Upper lobe of left lung (tissue), 6 donors: ENCODE measurements around the gene EEF2K. TPM values are rescaled to one million over a fixed set of nuclear protein-coding genes. Genes with fewer than 3 reads are reported as not detected.
"Not testable (repeated sequence)": the region's sequence is repeated elsewhere in the genome, so short reads cannot be mapped to it uniquely, and the experiment has no call there.

ENCODE experiments used
- ATAC-seq, 2 donors: fragments of 200-7000 bp; cut with Tn5 transposase; one replicate each; pipeline ENCODE4 v1.9.1; 2022; ENCODE audit warnings: mild to moderate bottlenecking in 2 of 2, moderate library complexity in 2 of 2; ENCODE audit not compliant: low FRiP score in 2 of 2
- DNase-seq, 2 donors: peaks; one replicate each; pipeline ENCODE4 v3.0.0-alpha.2; 2019 to 2020
- H3K27ac ChIP-seq, 4 donors: fragments of 200-600 bp; sonication (generic); one replicate each; pipeline ENCODE4 v1.5.1; 2016 to 2019
- H3K27me3 ChIP-seq, 4 donors: fragments of 200-600 bp; sonication (generic); one replicate each; pipeline ENCODE4 v1.5.1; 2017 to 2019
- H3K36me3 ChIP-seq, 4 donors: fragments of 200-600 bp; sonication (generic); one replicate each; pipeline ENCODE4 v1.5.1; 2016 to 2019
- H3K4me1 ChIP-seq, 4 donors: fragments of 200-600 bp; sonication (generic); one replicate each; pipeline ENCODE4 v1.5.1; 2018 to 2019
- H3K4me3 ChIP-seq, 4 donors: fragments of 200-600 bp; sonication (generic); one replicate each; pipeline ENCODE4 v1.5.1; 2017 to 2019; ENCODE audit warnings: mild to moderate bottlenecking in 2 of 4, moderate library complexity in 1 of 4
- H3K9me3 ChIP-seq, 4 donors: fragments of 200-600 bp; sonication (generic); one replicate each; pipeline ENCODE4 v1.5.1; 2018 to 2019
- CTCF ChIP-seq, 6 experiments: fragments of 450-650 bp in 4 of 6; fragments of 200-600 bp in 2 of 6; sonication (generic) in 2 of 6; IDR thresholded peaks; one replicate each; pipeline ENCODE4 v1.5.1; 2016 to 2019; ENCODE audit warnings: antibody characterized with exemption in 6 of 6
- EP300 ChIP-seq, 4 donors: sonication (generic); formaldehyde crosslinking; IDR thresholded peaks; one replicate each; pipeline ENCODE4 v1.5.1; 2017; ENCODE audit warnings: antibody characterized with exemption in 4 of 4, control low read depth in 2 of 4
- POLR2A ChIP-seq, 4 donors: fragments of 450-650 bp; IDR thresholded peaks; one replicate each; pipeline ENCODE4 v1.5.1; 2016 to 2017; ENCODE audit warnings: antibody characterized with exemption in 4 of 4, mild to moderate bottlenecking in 2 of 4
- POLR2AphosphoS5 ChIP-seq, 2 donors: sonication (generic); formaldehyde crosslinking; IDR thresholded peaks; one replicate each; pipeline ENCODE4 v1.5.1; 2017; ENCODE audit warnings: antibody characterized with exemption in 2 of 2
- WGBS, 2 donors: methylation state at CpG; one replicate each; pipeline ENCODE4 v1.1.5; 2017 to 2018; 5-methylcytosine and 5-hydroxymethylcytosine counted together
- total RNA-seq, 6 donors: library from RNA; depleted of rRNA in 4 of 6; stranded (reverse); fragments of >200 nt in 4 of 6; gene quantifications; one replicate each; pipeline versions ENCODE4 v1.1.0 to v1.2.1, GENCODE V29; 2016 to 2021
- donor health status: DM: no; HTN: no; CAD: no; lungs with moderate emphysema.
- donor health status: DM: no; HTN: yes; CAD: no; lungs with severe emphysema.

EEF2K gene
- total RNA-seq, 6 donors from 2014 or later: 16.9 to 48.2 (median 29.2) TPM

GRCh38 chr16:22213236-22213635, 7.2 kb downstream of the EEF2K start:
- TF ChIP-seq CTCF (IDR thresholded peaks at IDR 0.05): no peak
- TF ChIP-seq POLR2AphosphoS5 (IDR thresholded peaks at IDR 0.05): no peak
- no peak for TF ChIP-seq POLR2A (IDR thresholded peaks at IDR 0.05)
- no peak for TF ChIP-seq EP300 (IDR thresholded peaks at IDR 0.05)
- H3K4me1 ChIP-seq: peaks cover 10 to 30% (median 18%) of the 10 kb centered on the region in 4 donors
- whole genome bisulfite sequencing, 2 donors: 66 to 82% methylated on average over 4 of the region's 4 CpGs
- H3K9me3 ChIP-seq: no peaks in the 10 kb centered on the region
- no peaks in the 10 kb centered on the region for H3K27me3 ChIP-seq
- no peak overlapping the region for H3K4me3 ChIP-seq
- ATAC-seq: no peak
- H3K27ac ChIP-seq: no peak overlapping the region
- no peak for DNase-seq
- H3K36me3 ChIP-seq: peaks cover 0 to 29% (median 0%) of the 10 kb centered on the region in 4 donors

GRCh38 chr16:22213801-22214200, 7.7 kb downstream of the EEF2K start:
- Histone ChIP-seq H3K9me3 (no peaks in the 10 kb centered on the region), H3K4me1 (peaks cover 7 to 29% (median 14%) of the 10 kb centered on the region in 4 donors), H3K36me3 (peaks cover 0 to 29% (median 0%) of the 10 kb centered on the region in 4 donors), H3K27me3 (no peaks in the 10 kb centered on the region), H3K27ac (no peak overlapping the region), H3K4me3 (no peak overlapping the region)
- ATAC-seq: no peak
- DNase-seq: no peak
- 92 to 98% methylated on average over 3 of the region's 3 CpGs for WGBS, 2 donors
- TF ChIP-seq POLR2A (IDR thresholded peaks at IDR 0.05) (no peak), CTCF (IDR thresholded peaks at IDR 0.05) (no peak), POLR2AphosphoS5 (IDR thresholded peaks at IDR 0.05) (no peak), EP300 (IDR thresholded peaks at IDR 0.05) (no peak)

- TF ChIP-seq EP300 (IDR thresholded peaks at IDR 0.05): no peak
- no peak for TF ChIP-seq POLR2AphosphoS5 (IDR thresholded peaks at IDR 0.05)
- TF ChIP-seq POLR2A (IDR thresholded peaks at IDR 0.05): no peak
- TF ChIP-seq CTCF (IDR thresholded peaks at IDR 0.05): no peak
- no peak for ATAC-seq
- Histone ChIP-seq H3K27me3 (no peaks in the 10 kb centered on the region), H3K4me3 (no peak overlapping the region), H3K9me3 (no peaks in the 10 kb centered on the region), H3K27ac (no peak overlapping the region), H3K4me1 (peaks cover 6 to 23% (median 13%) of the 10 kb centered on the region in 4 donors), H3K36me3 (peaks cover 0 to 29% (median 0%) of the 10 kb centered on the region in 4 donors)
- WGBS, 2 donors: 46 to 93% methylated on average over 2 of the region's 2 CpGs
- DNase-seq: no peak
These were observed 8.3 kb downstream of the EEF2K start for GRCh38 chr16:22214402-22214801.

DNA sequence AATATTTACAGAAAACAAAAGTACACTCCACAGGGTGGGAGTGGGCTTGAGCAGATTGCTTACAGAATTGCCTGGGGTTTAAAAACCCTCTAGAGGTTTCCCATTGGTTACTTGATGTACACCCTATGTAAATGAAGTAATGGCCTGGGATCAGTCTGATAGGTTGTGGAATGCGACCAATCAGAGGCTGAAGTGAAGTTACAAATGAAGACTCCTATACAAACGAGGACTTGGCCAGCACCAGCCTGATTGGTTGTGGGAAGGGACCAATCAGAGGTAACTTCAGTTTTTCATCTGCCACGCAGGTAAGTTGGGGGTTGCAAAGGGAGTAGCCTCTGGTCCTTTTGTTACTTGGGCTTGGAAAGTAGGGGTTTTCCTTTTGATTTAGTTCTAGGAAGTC, 8.8 kb downstream of the EEF2K start:
- no peaks in the 10 kb centered on the region for H3K27me3 ChIP-seq
- no peak overlapping the region for H3K27ac ChIP-seq
- H3K4me1 ChIP-seq: peaks cover under 1 to 21% (median 15%) of the 10 kb centered on the region in 4 donors
- peaks cover 0 to 29% (median 0%) of the 10 kb centered on the region in 4 donors for H3K36me3 ChIP-seq
- DNase-seq (no peak), ATAC-seq (no peak)
- H3K9me3 ChIP-seq: no peaks in the 10 kb centered on the region
- WGBS, 2 donors: 87 to 89% methylated on average over 3 of the region's 3 CpGs
- TF ChIP-seq EP300 (IDR thresholded peaks at IDR 0.05) (no peak), CTCF (IDR thresholded peaks at IDR 0.05) (no peak), POLR2AphosphoS5 (IDR thresholded peaks at IDR 0.05) (no peak), POLR2A (IDR thresholded peaks at IDR 0.05) (no peak)
- no peak overlapping the region for H3K4me3 ChIP-seq

GRCh38 chr16:22216191-22216831, 10.2 kb downstream of the EEF2K start:
- Histone ChIP-seq H3K4me3 (no peak overlapping the region), H3K27ac (no peak overlapping the region), H3K4me1 (peaks cover 0 to 24% (median 11%) of the 10 kb centered on the region in 4 donors), H3K36me3 (peaks cover 0 to 29% (median 3%) of the 10 kb centered on the region in 4 donors), H3K9me3 (no peaks in the 10 kb centered on the region), H3K27me3 (no peaks in the 10 kb centered on the region)
- WGBS, 2 donors: 74% methylated on average over 9 of the region's 9 CpGs
- no peak for DNase-seq
- TF ChIP-seq POLR2A (IDR thresholded peaks at IDR 0.05): no peak
- no peak for TF ChIP-seq CTCF (IDR thresholded peaks at IDR 0.05)
- TF ChIP-seq POLR2AphosphoS5 (IDR thresholded peaks at IDR 0.05): no peak
- no peak for TF ChIP-seq EP300 (IDR thresholded peaks at IDR 0.05)
- ATAC-seq: peak in 1 of 2 donors; percentile 5

- H3K9me3 ChIP-seq, H3K4me3 ChIP-seq, H3K27ac ChIP-seq, DNase-seq, ATAC-seq, H3K27me3 ChIP-seq: not testable (repeated sequence)
- Histone ChIP-seq H3K4me1 (peaks cover 0 to 24% (median 9%) of the 10 kb centered on the region in 4 donors), H3K36me3 (peaks cover 0 to 29% (median 3%) of the 10 kb centered on the region in 4 donors)
- WGBS, 2 donors: 74% methylated on average over 7 of the region's 7 CpGs
These were observed 10.8 kb downstream of the EEF2K start for GRCh38 chr16:22216832-22217225.
